H1 (cell line): Measurements from ENCODE around the gene GFOD1.
A peak's percentile ranks its signal among the peaks of the same experiment; 100 is the strongest.

Experiments
- CEBPB ChIP-seq: IDR thresholded peaks from 2 replicates; pipeline ENCODE4 v1.6.1; 2012; ENCODE audit warnings: low read depth, low read length
- CREB1 ChIP-seq: IDR thresholded peaks from 2 replicates; pipeline ENCODE4 v1.6.1; 2012; ENCODE audit warnings: inconsistent platforms
- EZH2 ChIP-seq: fragments of 200-600 bp; sonication (generic); IDR thresholded peaks from 2 replicates; pipeline ENCODE4 v1.7.1; 2012; ENCODE audit warnings: low read depth, mild to moderate bottlenecking, moderate library complexity, low read length, inconsistent platforms; ENCODE audit not compliant: severe bottlenecking
- GABPA ChIP-seq: IDR thresholded peaks from 2 replicates; pipeline ENCODE4 v1.6.1; 2011; ENCODE audit warnings: mild to moderate bottlenecking, low read length, moderate library complexity, borderline replicate concordance; ENCODE audit not compliant: insufficient read depth
- KDM1A ChIP-seq: fragments of 200-600, 300-600 bp; sonication (generic); IDR thresholded peaks from 2 replicates; pipeline ENCODE4 v1.7.1; 2016; ENCODE audit warnings: mild to moderate bottlenecking, low read length, borderline replicate concordance
- NRF1 ChIP-seq: IDR thresholded peaks from 2 replicates; pipeline ENCODE4 v1.6.1; 2011; ENCODE audit warnings: mild to moderate bottlenecking, low read depth, low read length, improper control_type of control experiment
- POLR2AphosphoS5 ChIP-seq: IDR thresholded peaks from 2 replicates; pipeline ENCODE4 v1.6.1; 2011; ENCODE audit warnings: low read depth, low read length
- TCF12 ChIP-seq: IDR thresholded peaks from 2 replicates; pipeline ENCODE4 v1.6.1; 2011; ENCODE audit warnings: low read depth, mild to moderate bottlenecking, low read length
- TEAD4 ChIP-seq: IDR thresholded peaks from 2 replicates; pipeline ENCODE4 v1.6.1; 2012; ENCODE audit warnings: low read depth, low read length, inconsistent platforms, mixed read lengths
- TF ChIP-seq, protein P1 (sequence below): IDR thresholded peaks from 2 replicates; pipeline ENCODE4 v1.6.1; 2011; ENCODE audit warnings: low read depth, mild to moderate bottlenecking, low read length; ENCODE audit not compliant: insufficient read depth
- TF ChIP-seq, protein P2 (sequence below), 3 experiments: IDR thresholded peaks; 1 replicate in 2 of 3; 2 replicates in 1 of 3; pipeline versions ENCODE4 v1.5.1 to v1.6.1; 2011; ENCODE audit warnings: low read length in 3 of 3, mild to moderate bottlenecking in 3 of 3, inconsistent platforms in 2 of 3, low read depth in 1 of 3, moderate library complexity in 1 of 3; ENCODE audit not compliant: insufficient read depth in 1 of 3; ENCODE audit errors: control extremely low read depth in 1 of 3
- TF ChIP-seq, protein P3 (sequence below): IDR thresholded peaks from 2 replicates; pipeline ENCODE4 v1.6.1; 2012; ENCODE audit warnings: low read length, inconsistent platforms
- TF ChIP-seq, protein P4 (sequence below): IDR thresholded peaks from 2 replicates; pipeline ENCODE4 v1.6.1; 2011; ENCODE audit warnings: low read length, improper control_type of control experiment

DNA sequence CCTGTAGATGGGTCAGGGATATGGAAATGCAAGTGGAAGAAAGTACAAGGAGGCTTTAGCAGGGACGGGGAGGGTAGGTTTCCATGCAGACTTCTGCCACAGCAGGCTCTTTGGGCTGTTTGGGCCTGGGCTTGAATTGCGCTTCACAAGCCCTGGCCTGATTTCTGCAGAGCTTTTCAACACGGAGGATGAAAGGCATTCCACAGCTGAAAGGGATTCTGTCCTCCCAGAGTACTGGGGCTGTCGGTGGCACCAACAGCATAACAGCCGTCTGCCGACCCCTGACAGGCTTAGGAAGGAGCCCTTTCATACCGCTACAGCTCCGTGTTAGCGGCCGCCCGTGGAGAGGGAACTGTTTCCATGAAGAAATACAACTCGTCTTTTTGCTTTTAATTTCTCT lies 136.1 kb downstream of the GFOD1 start:
- TF ChIP-seq, protein P1, sequence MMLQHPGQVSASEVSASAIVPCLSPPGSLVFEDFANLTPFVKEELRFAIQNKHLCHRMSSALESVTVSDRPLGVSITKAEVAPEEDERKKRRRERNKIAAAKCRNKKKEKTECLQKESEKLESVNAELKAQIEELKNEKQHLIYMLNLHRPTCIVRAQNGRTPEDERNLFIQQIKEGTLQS = no peak
- TF ChIP-seq GABPA (no peak), KDM1A (no peak), CREB1 (no peak), TCF12 (no peak), POLR2AphosphoS5 (no peak), CEBPB (no peak), TEAD4 (0 out of 2 replicates have a peak, but pooled peaks have one; percentile 45), EZH2 (no peak), NRF1 (no peak)
- TF ChIP-seq, protein P2, sequence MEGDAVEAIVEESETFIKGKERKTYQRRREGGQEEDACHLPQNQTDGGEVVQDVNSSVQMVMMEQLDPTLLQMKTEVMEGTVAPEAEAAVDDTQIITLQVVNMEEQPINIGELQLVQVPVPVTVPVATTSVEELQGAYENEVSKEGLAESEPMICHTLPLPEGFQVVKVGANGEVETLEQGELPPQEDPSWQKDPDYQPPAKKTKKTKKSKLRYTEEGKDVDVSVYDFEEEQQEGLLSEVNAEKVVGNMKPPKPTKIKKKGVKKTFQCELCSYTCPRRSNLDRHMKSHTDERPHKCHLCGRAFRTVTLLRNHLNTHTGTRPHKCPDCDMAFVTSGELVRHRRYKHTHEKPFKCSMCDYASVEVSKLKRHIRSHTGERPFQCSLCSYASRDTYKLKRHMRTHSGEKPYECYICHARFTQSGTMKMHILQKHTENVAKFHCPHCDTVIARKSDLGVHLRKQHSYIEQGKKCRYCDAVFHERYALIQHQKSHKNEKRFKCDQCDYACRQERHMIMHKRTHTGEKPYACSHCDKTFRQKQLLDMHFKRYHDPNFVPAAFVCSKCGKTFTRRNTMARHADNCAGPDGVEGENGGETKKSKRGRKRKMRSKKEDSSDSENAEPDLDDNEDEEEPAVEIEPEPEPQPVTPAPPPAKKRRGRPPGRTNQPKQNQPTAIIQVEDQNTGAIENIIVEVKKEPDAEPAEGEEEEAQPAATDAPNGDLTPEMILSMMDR (IDR thresholded peaks at IDR 0.05; ENCODE audit: control extremely low read depth in 1 of 3, insufficient read depth in 1 of 3, low read depth in 1 of 3, low read length in 3 of 3) = no peak
- TF ChIP-seq, protein P3, sequence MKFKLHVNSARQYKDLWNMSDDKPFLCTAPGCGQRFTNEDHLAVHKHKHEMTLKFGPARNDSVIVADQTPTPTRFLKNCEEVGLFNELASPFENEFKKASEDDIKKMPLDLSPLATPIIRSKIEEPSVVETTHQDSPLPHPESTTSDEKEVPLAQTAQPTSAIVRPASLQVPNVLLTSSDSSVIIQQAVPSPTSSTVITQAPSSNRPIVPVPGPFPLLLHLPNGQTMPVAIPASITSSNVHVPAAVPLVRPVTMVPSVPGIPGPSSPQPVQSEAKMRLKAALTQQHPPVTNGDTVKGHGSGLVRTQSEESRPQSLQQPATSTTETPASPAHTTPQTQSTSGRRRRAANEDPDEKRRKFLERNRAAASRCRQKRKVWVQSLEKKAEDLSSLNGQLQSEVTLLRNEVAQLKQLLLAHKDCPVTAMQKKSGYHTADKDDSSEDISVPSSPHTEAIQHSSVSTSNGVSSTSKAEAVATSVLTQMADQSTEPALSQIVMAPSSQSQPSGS = no peak
- TF ChIP-seq, protein P4, sequence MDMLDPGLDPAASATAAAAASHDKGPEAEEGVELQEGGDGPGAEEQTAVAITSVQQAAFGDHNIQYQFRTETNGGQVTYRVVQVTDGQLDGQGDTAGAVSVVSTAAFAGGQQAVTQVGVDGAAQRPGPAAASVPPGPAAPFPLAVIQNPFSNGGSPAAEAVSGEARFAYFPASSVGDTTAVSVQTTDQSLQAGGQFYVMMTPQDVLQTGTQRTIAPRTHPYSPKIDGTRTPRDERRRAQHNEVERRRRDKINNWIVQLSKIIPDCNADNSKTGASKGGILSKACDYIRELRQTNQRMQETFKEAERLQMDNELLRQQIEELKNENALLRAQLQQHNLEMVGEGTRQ = no peak
